SJCRH30 (cell line): ENCODE measurements around the gene TMIE. TPM values are rescaled to one million over a fixed set of nuclear protein-coding genes. Genes with fewer than 3 reads are reported as not detected.
A peak's percentile ranks its signal among the peaks of the same experiment; 100 is the strongest.

ENCODE experiments used
- DNase-seq, 2 experiments: peaks; one replicate each; pipeline ENCODE4 v3.0.0-alpha.2; 2015 to 2020
- H3K27ac ChIP-seq: fragments of 250-450 bp; sonication (Bioruptor Pico); 2 replicates; pipeline ENCODE4 v1.5.1; 2020; ENCODE audit warnings: mild to moderate bottlenecking, moderate library complexity
- H3K27me3 ChIP-seq: fragments of 250-450 bp; sonication (Bioruptor Pico); 2 replicates; pipeline ENCODE4 v1.5.1; 2020; ENCODE audit warnings: mild to moderate bottlenecking, moderate library complexity
- H3K36me3 ChIP-seq: fragments of 250-450 bp; sonication (Bioruptor Pico); 2 replicates; pipeline ENCODE4 v1.5.1; 2020; ENCODE audit warnings: mild to moderate bottlenecking, moderate library complexity
- H3K4me1 ChIP-seq: fragments of 250-450 bp; sonication (Bioruptor Pico); 2 replicates; pipeline ENCODE4 v1.5.1; 2020; ENCODE audit warnings: mild to moderate bottlenecking, moderate library complexity
- H3K4me3 ChIP-seq: fragments of 250-450 bp; sonication (Bioruptor Pico); 2 replicates; pipeline ENCODE4 v1.5.1; 2020; ENCODE audit warnings: mild to moderate bottlenecking, moderate library complexity
- H3K9me3 ChIP-seq: fragments of 250-450 bp; sonication (Bioruptor Pico); replicated peaks from 2 replicates; pipeline ENCODE4 v1.5.1; 2020; ENCODE audit warnings: mild to moderate bottlenecking, moderate library complexity
- total RNA-seq: library from RNA; depleted of rRNA; stranded (reverse); fragments of >200 nt; shearing (Covaris generic); gene quantifications from 2 replicates; pipeline ENCODE4 v1.2.3, GENCODE V29; 2014

The TMIE gene
- total RNA-seq, 1 experiment from 2014 or later: 0.10 TPM

DNA sequence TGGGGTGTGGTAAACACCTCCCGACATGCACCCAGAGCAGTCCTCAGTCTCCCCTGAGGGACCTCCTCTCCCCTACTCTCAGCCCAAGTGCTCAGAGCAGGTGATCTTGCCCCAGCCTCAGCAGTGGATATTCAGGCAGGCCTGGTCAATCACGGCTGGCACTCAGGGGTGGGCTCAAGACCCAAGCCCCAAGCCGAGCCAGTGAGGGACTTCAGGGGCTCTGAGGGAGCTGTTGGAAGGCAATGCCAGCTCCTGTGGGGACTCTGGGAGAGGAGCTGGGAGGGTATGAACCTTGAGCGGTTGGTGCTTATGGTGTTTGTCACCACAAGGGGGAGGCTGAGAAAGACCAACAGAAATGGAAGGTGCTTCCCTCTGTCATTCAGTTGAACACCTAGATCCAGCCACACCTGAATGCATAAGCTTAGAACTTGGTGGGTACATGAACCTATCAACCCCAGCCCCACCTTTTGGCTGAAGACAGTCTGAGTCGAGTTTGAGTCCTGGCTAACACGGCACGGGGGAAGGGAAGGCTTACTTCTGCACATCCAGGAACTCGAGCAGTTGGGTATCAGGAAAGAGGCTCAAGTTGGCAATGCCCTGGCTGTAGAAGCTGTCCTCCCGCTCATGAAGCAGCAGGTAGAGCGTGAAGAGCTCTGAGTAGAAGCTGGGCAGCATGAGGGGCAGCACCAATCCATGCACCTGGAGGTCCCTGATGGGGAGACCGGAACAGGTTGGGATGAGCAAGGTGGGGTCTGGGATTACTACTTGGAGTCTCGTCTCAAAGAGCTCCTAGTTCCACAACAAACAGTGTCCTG is 27.0 kb upstream of the TMIE start:
- Histone ChIP-seq H3K27me3 (no peaks in the 10 kb centered on the region), H3K27ac (no peak overlapping the region), H3K4me1 (no peaks in the 10 kb centered on the region), H3K4me3 (no peak overlapping the region), H3K9me3 (no peaks in the 10 kb centered on the region), H3K36me3 (no peaks in the 10 kb centered on the region)
- DNase-seq: no peak

DNA sequence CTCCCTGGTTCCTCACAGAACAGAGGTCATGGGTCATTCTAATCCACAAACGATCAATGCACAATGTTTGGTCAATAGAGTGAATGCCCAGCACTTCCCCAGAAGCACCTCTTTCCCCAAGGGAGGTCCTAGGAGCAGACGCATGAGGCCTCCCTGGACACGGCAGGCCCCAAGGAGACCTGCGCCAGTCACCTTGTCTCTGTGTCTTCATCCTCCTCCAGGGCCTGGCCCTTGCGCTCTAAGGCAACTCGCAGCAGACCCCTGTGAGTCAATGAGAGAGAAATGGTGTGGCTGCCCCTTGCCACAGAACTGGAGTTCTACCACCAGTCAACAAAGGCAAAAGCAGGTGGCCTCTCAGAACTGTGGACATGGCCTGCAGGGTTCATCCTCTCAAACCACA is 25.8 kb upstream of the TMIE start:
- Histone ChIP-seq H3K9me3 (no peaks in the 10 kb centered on the region), H3K4me3 (no peak overlapping the region), H3K27me3 (no peaks in the 10 kb centered on the region), H3K4me1 (no peaks in the 10 kb centered on the region), H3K27ac (no peak overlapping the region), H3K36me3 (no peaks in the 10 kb centered on the region)
- no peak for DNase-seq

DNA sequence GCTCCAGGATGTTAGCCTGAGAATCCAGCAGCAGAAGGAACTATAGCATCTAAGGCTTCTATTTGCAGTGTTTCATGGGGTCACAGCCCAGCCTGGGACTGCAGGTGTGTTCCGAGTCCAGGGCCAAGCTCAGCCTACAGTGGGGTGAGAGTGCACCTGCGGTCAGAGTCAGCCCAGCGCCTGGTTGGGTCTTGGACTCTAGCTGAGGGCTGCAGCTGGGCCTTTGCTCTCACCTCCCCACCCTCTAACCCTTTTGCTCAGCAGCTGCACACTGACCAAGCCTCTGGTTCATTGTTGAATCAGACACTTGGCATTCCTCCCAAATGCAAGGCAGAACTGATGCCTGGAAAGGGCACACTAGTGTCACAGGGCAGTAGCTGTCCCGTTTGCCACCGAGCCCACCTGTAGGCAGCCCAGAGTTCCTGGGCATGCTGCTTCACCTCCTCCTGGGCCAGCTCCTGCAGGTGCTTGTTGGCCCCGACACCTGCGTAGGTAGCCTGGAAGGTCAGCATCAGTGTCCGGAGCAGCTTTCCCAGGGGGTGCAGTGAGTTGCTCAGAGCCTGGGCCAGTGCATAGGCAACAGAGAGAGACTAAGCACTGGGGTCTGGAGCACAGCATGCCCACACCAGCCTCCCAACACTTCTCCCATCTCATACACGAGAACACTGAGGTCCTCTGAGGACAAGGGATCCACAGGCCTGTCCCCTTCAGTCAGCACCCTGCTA is 25.2 kb upstream of the TMIE start:
- H3K4me3 ChIP-seq: peak overlapping the region; percentile 63
- no peak overlapping the region for H3K27ac ChIP-seq
- no peaks in the 10 kb centered on the region for H3K4me1 ChIP-seq
- no peaks in the 10 kb centered on the region for H3K9me3 ChIP-seq
- no peaks in the 10 kb centered on the region for H3K36me3 ChIP-seq
- no peaks in the 10 kb centered on the region for H3K27me3 ChIP-seq
- no peak for DNase-seq

DNA sequence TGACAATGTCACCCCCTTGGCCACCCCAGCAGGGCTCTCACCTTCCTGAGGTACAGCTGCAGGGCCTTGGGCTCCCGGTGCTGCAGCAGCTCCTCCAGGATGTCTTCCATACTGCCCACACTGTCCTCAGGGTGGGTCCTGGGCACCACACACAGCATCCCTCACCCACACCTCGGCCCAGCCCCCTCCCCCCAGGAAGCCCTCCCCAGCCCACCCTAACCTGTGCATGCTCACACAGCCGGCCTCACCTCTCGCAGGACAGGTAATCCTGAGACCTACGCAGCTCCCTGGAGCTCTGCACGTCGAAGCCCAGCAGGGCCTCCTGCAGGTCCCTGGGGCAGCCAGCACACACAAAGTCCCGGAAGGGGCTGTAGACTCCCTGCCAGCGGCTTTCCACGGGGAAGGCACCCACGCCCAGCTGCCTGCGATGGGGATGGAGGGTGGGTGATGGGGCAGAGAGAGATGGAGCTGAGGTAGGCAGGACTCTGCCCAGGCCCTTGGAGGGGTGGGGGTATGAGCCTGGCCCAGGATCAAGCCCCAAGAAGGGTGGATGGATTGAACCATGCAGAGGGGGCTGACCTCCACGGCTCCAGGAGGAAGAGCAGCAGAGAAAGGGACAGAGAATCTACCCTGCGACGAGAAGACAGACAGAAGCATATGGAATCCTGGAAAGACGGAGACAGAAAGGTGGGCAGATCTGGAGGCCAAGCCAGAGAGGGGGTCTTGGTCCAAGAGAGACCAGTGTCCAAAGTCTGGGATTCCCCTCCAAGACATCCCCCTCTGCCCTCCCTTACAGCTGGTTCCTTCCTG is 24.4 kb upstream of the TMIE start:
- Histone ChIP-seq H3K4me1 (no peaks in the 10 kb centered on the region), H3K4me3 (peak overlapping the region; percentile 63), H3K36me3 (no peaks in the 10 kb centered on the region), H3K9me3 (no peaks in the 10 kb centered on the region), H3K27me3 (no peaks in the 10 kb centered on the region), H3K27ac (peak overlapping the region; percentile 71)
- DNase-seq: peak in 1 of 2 experiments; percentile 59

DNA sequence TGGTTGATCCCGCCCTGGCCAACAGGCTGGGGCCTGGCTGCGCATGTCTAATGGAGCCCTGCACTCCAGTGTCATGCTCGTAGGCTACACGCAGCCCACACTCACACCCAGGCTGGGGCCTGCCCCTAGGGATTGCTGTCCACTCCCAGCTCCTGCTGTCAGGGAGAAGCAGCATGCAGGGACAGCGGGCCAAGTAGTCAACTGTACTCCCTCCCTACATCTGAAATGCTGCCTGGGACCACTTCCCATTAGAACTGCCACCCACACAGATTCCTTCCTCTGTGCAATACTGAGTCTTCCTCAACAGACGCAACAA is 23.8 kb upstream of the TMIE start:
- peak; percentile 88 to 90 for DNase-seq
- no peaks in the 10 kb centered on the region for H3K36me3 ChIP-seq
- H3K4me3 ChIP-seq: peak overlapping the region; percentile 63
- peak overlapping the region; percentile 71 for H3K27ac ChIP-seq
- no peaks in the 10 kb centered on the region for H3K27me3 ChIP-seq
- no peaks in the 10 kb centered on the region for H3K9me3 ChIP-seq
- no peaks in the 10 kb centered on the region for H3K4me1 ChIP-seq

DNA sequence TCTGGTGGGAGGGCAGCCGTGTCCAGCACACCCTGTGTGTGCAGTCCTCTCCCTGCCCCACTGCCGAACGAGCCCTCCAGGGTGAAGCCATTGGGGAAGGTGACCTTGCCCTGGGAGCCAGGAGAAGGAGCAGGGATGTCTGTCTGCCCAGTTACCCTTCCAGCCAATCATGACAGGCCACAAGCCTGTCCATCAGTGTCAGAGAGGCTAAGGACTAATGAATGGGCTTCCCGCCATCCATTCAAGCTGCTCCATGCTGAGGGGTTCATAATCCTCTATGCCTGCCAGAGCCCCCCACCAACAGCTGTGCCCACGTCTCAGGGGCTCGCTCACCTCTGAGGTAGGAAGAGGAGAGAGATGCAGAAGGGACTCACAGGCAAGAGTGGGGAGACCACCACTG is 22.9 kb upstream of the TMIE start:
- no peaks in the 10 kb centered on the region for H3K9me3 ChIP-seq
- no peak overlapping the region for H3K27ac ChIP-seq
- no peaks in the 10 kb centered on the region for H3K4me1 ChIP-seq
- H3K4me3 ChIP-seq: no peak overlapping the region
- no peaks in the 10 kb centered on the region for H3K27me3 ChIP-seq
- H3K36me3 ChIP-seq: no peaks in the 10 kb centered on the region
- DNase-seq: no peak

DNA sequence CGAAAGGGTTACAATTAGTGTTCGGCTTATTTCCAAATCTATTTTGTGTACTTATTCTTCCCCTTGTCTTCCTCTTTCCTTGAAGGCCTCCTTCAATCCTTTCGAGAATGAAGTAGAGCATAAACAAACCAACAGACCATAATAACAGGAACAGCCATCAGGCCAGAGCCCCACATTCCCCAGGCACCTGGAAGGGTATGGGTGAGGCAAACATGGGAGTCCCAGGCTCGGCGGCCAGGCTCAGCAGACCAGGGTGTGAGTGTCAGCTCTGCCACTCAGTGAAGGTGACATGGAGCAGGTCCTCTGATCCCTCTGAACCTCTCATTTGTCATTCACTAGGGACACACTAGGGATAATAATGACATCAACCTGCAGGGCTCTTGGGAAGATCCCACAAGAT is 21.5 kb upstream of the TMIE start:
- no peaks in the 10 kb centered on the region for H3K4me1 ChIP-seq
- no peaks in the 10 kb centered on the region for H3K9me3 ChIP-seq
- no peaks in the 10 kb centered on the region for H3K36me3 ChIP-seq
- H3K4me3 ChIP-seq: no peak overlapping the region
- H3K27ac ChIP-seq: no peak overlapping the region
- no peak for DNase-seq
- H3K27me3 ChIP-seq: no peaks in the 10 kb centered on the region

DNA sequence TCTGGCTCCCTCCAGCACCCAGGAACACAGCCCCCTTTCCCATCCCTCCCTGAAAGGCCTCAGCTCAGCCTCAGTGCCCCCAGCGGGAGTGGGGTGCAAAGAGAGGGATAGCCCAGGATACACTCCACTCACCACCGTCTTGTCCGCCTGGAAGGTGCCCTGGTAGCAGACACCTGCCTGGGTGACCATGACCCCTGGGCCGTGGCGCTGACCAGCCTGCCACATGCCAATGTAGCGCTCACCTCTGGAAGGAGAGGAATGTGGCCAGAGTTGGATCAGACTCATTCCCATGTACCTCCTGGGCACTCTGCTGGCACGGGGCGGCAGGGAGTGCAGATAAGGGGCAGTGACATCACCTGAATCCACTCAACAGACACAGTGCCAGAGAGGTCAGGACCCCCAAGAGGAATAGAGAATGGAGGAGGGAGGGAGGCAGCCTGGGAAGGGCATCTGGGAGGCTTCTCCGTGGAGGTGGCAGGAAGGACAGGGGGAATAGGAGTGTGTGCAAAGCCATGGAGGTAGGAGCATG is 20.8 kb upstream of the TMIE start:
- no peak for DNase-seq
- no peak overlapping the region for H3K4me3 ChIP-seq
- no peaks in the 10 kb centered on the region for H3K4me1 ChIP-seq
- H3K9me3 ChIP-seq: no peaks in the 10 kb centered on the region
- H3K27me3 ChIP-seq: no peaks in the 10 kb centered on the region
- no peaks in the 10 kb centered on the region for H3K36me3 ChIP-seq
- H3K27ac ChIP-seq: no peak overlapping the region

DNA sequence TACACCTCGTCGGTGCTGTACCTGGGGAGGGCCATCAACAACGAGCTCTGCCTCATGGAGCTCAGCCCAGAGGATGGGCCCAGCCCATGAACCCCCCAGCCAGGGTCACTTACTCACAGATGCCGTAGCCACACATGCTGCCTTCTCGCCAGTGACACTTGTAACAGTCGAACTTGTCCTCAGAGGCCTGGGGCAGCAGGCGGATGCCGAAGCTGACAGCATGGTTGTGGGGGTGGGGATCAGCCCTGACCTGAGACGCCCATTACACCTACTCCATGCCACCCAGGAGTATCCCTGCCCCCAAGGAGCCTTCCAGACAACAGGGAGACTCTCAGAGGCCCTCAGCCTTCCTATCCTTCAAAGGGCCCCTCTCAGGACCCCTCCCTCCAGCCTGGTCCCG is 19.8 kb upstream of the TMIE start:
- no peak for DNase-seq
- Histone ChIP-seq H3K27ac (no peak overlapping the region), H3K4me1 (no peaks in the 10 kb centered on the region), H3K27me3 (no peaks in the 10 kb centered on the region), H3K36me3 (no peaks in the 10 kb centered on the region), H3K4me3 (no peak overlapping the region), H3K9me3 (no peaks in the 10 kb centered on the region)

DNA sequence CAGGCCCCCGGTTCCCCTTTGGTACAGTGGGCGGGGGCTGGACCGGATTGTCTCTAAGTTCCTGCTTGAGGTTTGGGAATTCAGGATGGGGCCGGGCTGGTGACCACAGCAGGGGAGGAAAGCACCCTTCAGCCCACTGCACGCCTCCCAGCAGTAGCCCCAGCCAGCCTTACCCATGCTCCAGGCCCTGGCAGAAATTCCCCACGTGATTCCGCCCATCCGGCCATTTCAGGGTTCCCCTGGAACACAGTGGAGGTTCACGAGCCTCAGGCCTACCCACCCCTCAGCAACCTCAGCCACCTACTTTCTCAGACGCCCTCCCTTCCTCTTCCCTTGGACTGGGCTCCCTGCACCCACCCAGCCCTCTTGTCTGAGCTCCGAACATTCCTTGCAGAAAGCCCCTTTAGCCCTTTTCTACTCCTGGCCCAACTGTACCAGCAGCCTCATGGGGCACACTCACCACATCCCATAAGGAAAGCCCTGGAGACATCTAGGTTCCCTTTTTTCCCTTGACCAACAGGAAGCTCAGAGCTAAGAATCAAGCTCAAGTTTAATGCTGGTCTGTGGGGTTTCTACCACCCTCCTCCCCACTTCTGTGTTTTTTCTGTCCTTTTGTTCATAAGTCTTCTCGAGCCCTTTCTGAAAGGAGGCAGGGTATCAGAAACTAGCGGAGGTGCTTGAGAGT is 19.2 kb upstream of the TMIE start:
- H3K36me3 ChIP-seq: no peaks in the 10 kb centered on the region
- no peaks in the 10 kb centered on the region for H3K9me3 ChIP-seq
- H3K27me3 ChIP-seq: no peaks in the 10 kb centered on the region
- H3K27ac ChIP-seq: no peak overlapping the region
- no peak overlapping the region for H3K4me3 ChIP-seq
- no peak for DNase-seq
- H3K4me1 ChIP-seq: no peaks in the 10 kb centered on the region

DNA sequence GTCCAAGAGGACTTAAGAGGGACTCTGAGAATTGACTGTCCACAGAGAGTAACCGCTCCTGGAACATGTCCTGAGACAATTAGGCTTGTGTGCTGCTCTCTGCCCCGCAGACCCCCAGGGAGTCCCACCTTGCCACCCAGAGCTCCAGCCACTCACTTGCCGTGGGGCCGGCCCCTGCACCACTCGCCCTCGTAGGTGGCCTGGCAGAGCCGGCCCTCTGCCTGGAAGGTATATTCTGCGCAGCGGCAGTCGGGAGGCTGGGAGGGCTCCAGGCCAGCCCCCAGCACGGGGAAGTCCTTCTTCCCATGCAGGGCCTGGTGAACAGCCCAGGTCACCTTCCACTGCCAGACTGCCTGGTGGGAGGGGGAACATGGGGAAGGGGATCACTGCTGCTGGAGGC is 18.2 kb upstream of the TMIE start:
- H3K27me3 ChIP-seq: no peaks in the 10 kb centered on the region
- H3K36me3 ChIP-seq: no peaks in the 10 kb centered on the region
- H3K27ac ChIP-seq: no peak overlapping the region
- no peak overlapping the region for H3K4me3 ChIP-seq
- H3K9me3 ChIP-seq: no peaks in the 10 kb centered on the region
- no peak for DNase-seq
- no peaks in the 10 kb centered on the region for H3K4me1 ChIP-seq

DNA sequence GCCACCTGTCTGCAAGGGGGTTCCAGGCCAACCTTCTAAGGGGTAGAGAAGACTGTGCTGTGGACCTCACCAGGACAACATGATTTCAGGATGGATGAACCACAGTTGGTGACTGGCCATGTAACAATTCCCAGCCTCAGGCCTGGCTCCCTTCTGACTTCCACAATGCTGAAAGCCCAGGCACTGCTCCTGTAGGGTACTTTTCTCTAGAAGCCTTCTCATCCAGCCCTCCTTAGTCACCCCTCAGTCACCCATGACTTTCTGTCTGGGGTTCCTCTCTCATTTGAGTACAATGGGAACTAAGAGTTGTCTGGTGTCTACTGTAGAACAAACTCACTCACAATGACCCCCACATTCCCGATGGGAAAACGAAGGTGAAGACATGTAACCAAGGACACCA is 16.3 kb upstream of the TMIE start:
- H3K4me1 ChIP-seq: no peaks in the 10 kb centered on the region
- H3K4me3 ChIP-seq: no peak overlapping the region
- no peak overlapping the region for H3K27ac ChIP-seq
- H3K9me3 ChIP-seq: no peaks in the 10 kb centered on the region
- peaks cover 6% of the 10 kb centered on the region; the same call in 1 of the 2 replicates for H3K27me3 ChIP-seq
- no peaks in the 10 kb centered on the region for H3K36me3 ChIP-seq
- DNase-seq: no peak

DNA sequence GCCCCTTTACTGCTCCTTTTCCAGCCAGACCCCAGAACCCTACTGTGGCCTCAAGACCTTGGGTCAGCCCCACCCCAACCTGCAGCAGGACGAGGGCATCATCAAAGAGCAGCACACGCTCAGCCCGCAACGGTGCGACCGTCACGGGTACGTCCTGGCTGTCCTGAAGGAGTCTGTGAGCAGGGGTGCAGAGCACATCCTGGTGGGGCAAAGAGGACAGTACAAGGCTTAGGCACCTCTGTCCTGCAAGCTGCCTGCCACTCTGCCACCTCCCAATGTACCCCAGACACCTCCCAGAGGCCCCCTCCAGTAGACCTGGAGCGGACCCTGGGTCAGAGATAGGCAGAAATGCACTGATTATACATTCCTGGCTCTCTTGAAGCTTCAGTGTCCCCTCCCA is 15.7 kb upstream of the TMIE start:
- Histone ChIP-seq H3K27me3 (peaks cover 6% of the 10 kb centered on the region; the same call in 1 of the 2 replicates), H3K4me3 (no peak overlapping the region), H3K4me1 (no peaks in the 10 kb centered on the region), H3K36me3 (no peaks in the 10 kb centered on the region), H3K9me3 (no peaks in the 10 kb centered on the region), H3K27ac (no peak overlapping the region)
- no peak for DNase-seq

DNA sequence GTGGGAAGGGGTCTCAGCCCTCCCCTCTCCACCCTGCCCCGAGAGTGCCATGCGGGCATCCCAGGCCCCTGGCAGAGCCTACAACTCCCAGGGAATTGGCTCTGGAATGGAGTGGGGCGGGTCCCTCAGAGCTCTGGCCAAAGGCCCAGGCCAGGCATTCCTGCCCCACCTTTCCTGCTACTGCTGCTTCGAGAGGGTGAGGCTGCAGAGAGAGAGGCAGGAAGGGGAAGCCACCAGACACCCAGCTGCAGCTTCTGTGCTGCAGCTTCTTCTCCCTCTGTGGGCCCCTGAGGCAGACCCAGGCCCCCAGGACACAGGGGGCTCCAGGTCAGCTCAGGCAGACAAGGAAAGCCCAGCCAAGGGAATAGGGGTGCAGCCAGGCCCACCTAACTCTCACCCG is 10.4 kb upstream of the TMIE start:
- Histone ChIP-seq H3K27me3 (peaks cover 6% of the 10 kb centered on the region; the same call in 1 of the 2 replicates), H3K36me3 (no peaks in the 10 kb centered on the region), H3K9me3 (no peaks in the 10 kb centered on the region), H3K4me3 (no peak overlapping the region), H3K27ac (no peak overlapping the region), H3K4me1 (peaks cover 7% of the 10 kb centered on the region)
- no peak for DNase-seq
